Fibroblast of the aortic adventitia (primary cell): Measurements from ENCODE around the gene SLC5A2. TPM values are rescaled to one million over a fixed set of nuclear protein-coding genes. Genes with fewer than 3 reads are reported as not detected.
"Not testable (repeated sequence)": the region's sequence is repeated elsewhere in the genome, so short reads cannot be mapped to it uniquely, and the experiment has no call there.

ENCODE experiments used
- DNase-seq: peaks from one replicate; pipeline ENCODE4 v3.0.0-alpha.2; 2010; ENCODE audit warnings: low read depth
- H3K4me3 ChIP-seq: 2 replicates; pipeline ENCODE4 v1.5.1; 2011; ENCODE audit warnings: low read depth, mild to moderate bottlenecking, control low read depth, low read length, moderate library complexity
- CTCF ChIP-seq: IDR thresholded peaks from 2 replicates; pipeline ENCODE4 v1.5.1; 2011; ENCODE audit warnings: mild to moderate bottlenecking, low read length, control low read depth, inconsistent platforms; ENCODE audit not compliant: insufficient read depth
- total RNA-seq: library from RNA; depleted of rRNA; stranded (reverse); fragments of >200 nt; gene quantifications from 2 replicates; pipeline ENCODE4 v1.2.3, GENCODE V29; 2012; ENCODE audit warnings: low replicate concordance

The SLC5A2 gene
- total RNA-seq = not detected in 2 replicates

GRCh38 chr16:31483081-31483480, at the start of gene SLC5A2:
SLC5A2 (plus strand) TSS chr16:31483123; CDS start chr16:31483137, 14 bp downstream.
- DNase-seq = no peak
- no peak for TF ChIP-seq CTCF
- H3K4me3 ChIP-seq = no peak within 1 kb of the TSS

DNA sequence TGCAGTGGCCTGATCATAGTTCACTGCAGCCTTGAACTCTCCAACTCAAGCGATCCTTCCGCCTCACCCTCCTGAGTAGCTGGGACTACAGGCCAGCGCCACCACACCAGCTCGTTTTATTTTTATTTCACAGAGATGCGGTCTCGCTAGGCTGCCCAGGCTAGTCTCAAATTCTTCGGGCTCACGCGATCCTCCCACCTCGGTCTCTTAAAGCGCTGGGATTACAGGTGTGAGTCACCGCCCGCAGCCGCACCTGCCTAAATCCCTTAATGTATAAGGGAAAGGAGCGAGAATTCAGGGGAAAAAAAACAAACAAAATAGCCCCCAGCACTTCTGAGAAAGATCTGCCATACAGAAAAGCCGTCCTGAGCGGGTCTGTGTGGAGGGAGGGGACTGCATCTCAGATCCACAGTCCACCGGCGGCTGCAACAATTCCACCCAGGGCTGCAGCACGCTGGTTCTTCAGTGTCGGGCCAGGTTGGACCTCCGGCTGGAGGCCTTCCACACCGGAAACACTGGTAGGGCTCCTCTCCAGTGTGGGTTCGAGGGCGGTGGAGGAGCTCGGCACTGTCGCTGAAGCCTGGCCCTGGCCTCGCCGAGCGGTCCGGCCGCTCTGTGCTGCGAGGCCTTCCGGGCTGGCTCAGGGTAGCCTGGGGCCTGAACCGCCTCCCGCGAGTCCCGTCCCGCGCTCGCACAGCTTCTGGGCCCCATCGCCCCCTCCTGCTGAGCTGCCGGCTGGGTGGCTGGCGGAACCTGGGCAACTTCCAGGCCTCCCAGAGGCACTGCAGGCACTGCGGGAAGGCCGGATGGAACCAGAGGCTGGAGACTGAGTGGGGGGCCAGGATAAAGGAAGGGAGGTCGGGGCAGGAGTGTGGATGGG, 47.3 kb upstream of the SLC5A2 start:
- H3K4me3 ChIP-seq = no peak overlapping the region
- no peak for DNase-seq
- TF ChIP-seq CTCF = no peak

DNA sequence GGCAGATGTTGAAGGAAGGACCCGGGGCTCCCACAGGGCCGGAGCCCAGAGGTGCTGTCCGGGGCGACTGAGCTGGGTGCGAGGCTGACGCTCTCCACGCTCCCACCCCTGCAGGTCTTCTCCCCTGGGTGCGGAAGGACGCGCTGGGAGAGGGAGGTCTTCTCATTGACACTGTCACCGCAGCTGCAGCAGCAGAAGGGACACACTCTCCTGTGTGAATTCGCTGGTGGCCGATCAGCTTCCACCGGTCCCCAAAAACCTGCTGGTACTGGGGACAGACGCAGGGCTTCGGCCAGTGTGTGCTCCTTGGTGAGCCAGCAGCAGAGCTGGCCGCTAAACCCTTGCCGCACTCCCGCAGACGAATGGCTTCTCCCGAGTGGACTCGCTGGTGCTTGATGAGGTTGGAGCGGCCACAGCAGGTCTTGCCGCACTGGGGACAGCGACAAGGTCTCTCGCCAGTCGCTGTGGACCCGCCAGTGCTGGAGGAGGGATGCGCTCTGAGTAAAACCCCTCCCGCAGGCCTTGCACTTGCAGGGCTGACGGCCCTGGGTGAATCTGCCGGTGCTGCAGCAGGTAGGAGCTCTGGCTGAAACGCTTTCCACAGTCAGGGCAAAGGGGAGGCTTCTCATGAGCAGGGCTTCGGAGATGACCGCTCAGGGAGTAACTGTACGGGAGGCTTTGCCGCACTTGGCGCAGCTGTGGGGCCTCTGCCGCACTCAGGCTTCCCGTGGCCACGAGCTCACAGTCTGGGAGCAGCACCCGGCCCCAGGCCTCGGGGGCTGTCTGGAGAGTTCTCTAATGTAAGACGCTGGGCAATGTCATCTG, 46.5 kb upstream of the SLC5A2 start:
- no peak for TF ChIP-seq CTCF
- no peak overlapping the region for H3K4me3 ChIP-seq
- no peak for DNase-seq

DNA sequence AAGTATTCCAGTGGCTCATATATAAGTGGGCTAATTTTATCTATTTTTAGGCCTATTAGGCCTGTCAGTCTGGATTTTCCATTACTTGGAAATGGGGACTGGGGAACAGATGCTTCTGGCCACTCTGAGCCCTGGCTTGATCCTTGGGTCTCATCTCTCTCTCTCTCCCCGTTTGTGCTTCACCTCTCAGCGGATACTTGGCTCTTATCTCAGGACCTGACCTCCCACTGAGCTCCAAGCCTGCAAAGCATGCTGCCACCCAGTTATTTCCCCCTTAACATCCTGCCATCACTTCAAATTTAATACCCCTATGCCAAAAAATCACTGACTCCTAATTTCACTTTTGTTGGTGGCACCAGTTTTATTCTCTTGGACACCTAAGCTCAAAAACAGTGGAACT, 44.5 kb upstream of the SLC5A2 start:
- H3K4me3 ChIP-seq = no peak overlapping the region
- no peak for DNase-seq
- TF ChIP-seq CTCF = no peak

GRCh38 chr16:31439023-31439422, 43.9 kb upstream of the SLC5A2 start:
- DNase-seq = not testable (repeated sequence)

GRCh38 chr16:31439519-31439918, 43.4 kb upstream of the SLC5A2 start:
- DNase-seq = no peak
- TF ChIP-seq CTCF = no peak
- H3K4me3 ChIP-seq = no peak overlapping the region

More at GRCh38 chr16:31439023-31439422, 43.9 kb upstream of the SLC5A2 start:
- H3K4me3 ChIP-seq = not testable (repeated sequence)
